ENCODE measurements around the gene SATB2. TPM values are rescaled to one million over a fixed set of nuclear protein-coding genes. Genes with fewer than 3 reads are reported as not detected.
A peak's percentile ranks its signal among the peaks of the same experiment; 100 is the strongest.

The SATB2 gene
- total RNA-seq, 1 donor from 2014 or later = 1.2 TPM

- Histone ChIP-seq H3K4me3 (peak overlapping the region; percentile 3 to 23), H3K27me3 (peaks cover 50% of the 10 kb centered on the region), H3K4me1 (peaks cover 8 to 19% of the 10 kb centered on the region in 2 donors), H3K36me3 (no peaks in the 10 kb centered on the region), H3K27ac (no peak overlapping the region), H3K9me3 (no peaks in the 10 kb centered on the region)
- no peak for TF ChIP-seq CTCF (IDR thresholded peaks at IDR 0.05)
- intact Hi-C loops (cut with DNase I) = loop anchor here (10.0 kb wide), 3 partner anchors 814 to 1764 kb away; partner anchors contain the start of gene MARS2
- DNase-seq (ENCODE audit: low spot score in 2 of 2) = no peak
Observed at GRCh38 chr2:199468561-199469513, 11.1 kb upstream of the SATB2 start.

- peaks cover 60% of the 10 kb centered on the region for H3K27me3 ChIP-seq
Observed at GRCh38 chr2:199467066-199467822, 9.5 kb upstream of the SATB2 start.

GRCh38 chr2:199466692-199467065 lies 8.9 kb upstream of the SATB2 start:
- Histone ChIP-seq H3K36me3 (no peaks in the 10 kb centered on the region), H3K27me3 (peaks cover 65% of the 10 kb centered on the region), H3K9me3 (no peaks in the 10 kb centered on the region), H3K4me1 (peaks cover 17 to 23% of the 10 kb centered on the region in 2 donors), H3K4me3 (no peak overlapping the region), H3K27ac (no peak overlapping the region)
- TF ChIP-seq CTCF (IDR thresholded peaks at IDR 0.05) = no peak
- no peak for DNase-seq (ENCODE audit: low spot score in 2 of 2)
- intact Hi-C loops (cut with DNase I) = loop anchor here (10.0 kb wide), 3 partner anchors 812 to 1762 kb away; partner anchors contain the start of gene MARS2

More at GRCh38 chr2:199467066-199467822, 9.5 kb upstream of the SATB2 start:
- TF ChIP-seq CTCF (IDR thresholded peaks at IDR 0.05) = no peak
- peaks cover 17 to 23% of the 10 kb centered on the region in 2 donors for H3K4me1 ChIP-seq
- no peak for DNase-seq (ENCODE audit: low spot score in 2 of 2)
- no peaks in the 10 kb centered on the region for H3K36me3 ChIP-seq
- H3K9me3 ChIP-seq = no peaks in the 10 kb centered on the region
- H3K27ac ChIP-seq = no peak overlapping the region
- H3K4me3 ChIP-seq = no peak overlapping the region
- intact Hi-C loops (cut with DNase I) = loop anchor here (10.0 kb wide), 3 partner anchors 812 to 1762 kb away; partner anchors contain the start of gene MARS2

- no peaks in the 10 kb centered on the region for H3K36me3 ChIP-seq
- intact Hi-C loops (cut with DNase I) = loop anchor here (10.0 kb wide), 3 partner anchors 811 to 1761 kb away; partner anchors contain the start of gene MARS2
- H3K4me1 ChIP-seq = peaks cover 17 to 23% of the 10 kb centered on the region in 2 donors
- TF ChIP-seq CTCF (IDR thresholded peaks at IDR 0.05) = no peak
- H3K27me3 ChIP-seq = peaks cover 65% of the 10 kb centered on the region
- no peak overlapping the region for H3K4me3 ChIP-seq
- H3K9me3 ChIP-seq = no peaks in the 10 kb centered on the region
- DNase-seq (ENCODE audit: low spot score in 2 of 2) = no peak
- no peak overlapping the region for H3K27ac ChIP-seq
Observed at GRCh38 chr2:199465988-199466691, 8.4 kb upstream of the SATB2 start.

- intact Hi-C loops (cut with DNase I) = loop anchor here (10.0 kb wide), 3 partner anchors 811 to 1761 kb away; partner anchors contain the start of gene MARS2
- H3K27me3 ChIP-seq = peaks cover 60% of the 10 kb centered on the region
Observed at GRCh38 chr2:199465390-199465789, 7.7 kb upstream of the SATB2 start.

More at GRCh38 chr2:199465390-199465789, 7.7 kb upstream of the SATB2 start:
- no peak overlapping the region for H3K4me3 ChIP-seq
- no peak overlapping the region for H3K27ac ChIP-seq
- peaks cover 17 to 22% of the 10 kb centered on the region in 2 donors for H3K4me1 ChIP-seq
- no peaks in the 10 kb centered on the region for H3K9me3 ChIP-seq
- no peak for TF ChIP-seq CTCF (IDR thresholded peaks at IDR 0.05)
- H3K36me3 ChIP-seq = no peaks in the 10 kb centered on the region
- DNase-seq (ENCODE audit: low spot score in 2 of 2) = no peak

Measured in ascending aorta (tissue), 2 donors.